Measurements from ENCODE around the gene PHB1. TPM values are rescaled to one million over a fixed set of nuclear protein-coding genes. Genes with fewer than 3 reads are reported as not detected.
A peak's percentile ranks its signal among the peaks of the same experiment; 100 is the strongest.

PHB1 gene
- polyA plus RNA-seq, 1 of the 3 experiments (the other 2 are of a cell fraction), result 379 TPM

DNA sequence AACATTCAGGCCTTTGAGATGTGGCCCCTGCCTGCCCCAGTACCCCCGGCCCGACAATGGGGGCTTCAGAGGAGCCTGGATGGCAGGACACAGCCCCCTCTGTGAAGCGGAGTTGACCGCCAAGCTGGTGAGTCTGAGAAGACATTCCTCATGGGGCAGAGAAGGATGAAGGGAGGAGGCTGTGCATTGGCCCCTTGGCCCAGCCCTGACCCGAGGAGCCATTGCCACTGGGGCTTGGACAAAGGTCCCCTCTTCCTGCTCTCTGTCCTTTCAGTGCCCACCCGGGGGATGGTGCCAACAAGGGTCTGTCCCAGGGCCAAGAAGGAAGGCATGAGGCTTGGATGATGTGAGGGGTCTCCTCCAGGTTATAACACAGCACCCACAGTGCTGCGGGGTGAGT is 30.9 kb upstream of the PHB1 start:
- no peaks in the 10 kb centered on the region for H3K9me3 ChIP-seq
- H3K4me2 ChIP-seq, result no peak overlapping the region
- peaks cover 4% of the 10 kb centered on the region; the same call in 1 of the 2 replicates for H3K27me3 ChIP-seq (ENCODE audit: insufficient read depth)
- H3K4me3 ChIP-seq (ENCODE audit: low read depth in 2 of 2, low read length in 1 of 2), result no peak overlapping the region
- no peaks in the 10 kb centered on the region for H3K9me2 ChIP-seq
- POLR2A ChIA-PET, result no interaction called here
- no peak overlapping the region for H3K27ac ChIP-seq (ENCODE audit: low read depth in 2 of 2, low read length in 1 of 2)
- 52% methylated on average over 7 of the region's 7 CpGs for WGBS (ENCODE audit: low lambda C conversion rate)
- CTCF ChIA-PET, result interaction anchor here (0.9 to 21.7 kb wide), 5 partner anchors 10 to 113 kb away, joined by 3 to 492 read pairs (median 23); partner anchors contain the start of gene NGFR
- peaks cover 5 to 8% of the 10 kb centered on the region in 2 experiments; a peak in 3 of 4 replicates for H3K4me1 ChIP-seq (ENCODE audit: control insufficient read depth in 1 of 2, insufficient read depth in 2 of 2, low read depth in 1 of 2, low read length in 1 of 2)
- no peak for TF ChIP-seq NRF1 (IDR thresholded peaks at IDR 0.05; ENCODE audit: low read depth, low read length)
- TF ChIP-seq RCOR1 (IDR thresholded peaks at IDR 0.05; ENCODE audit: low read length), result no peak
- TF ChIP-seq, protein P1, sequence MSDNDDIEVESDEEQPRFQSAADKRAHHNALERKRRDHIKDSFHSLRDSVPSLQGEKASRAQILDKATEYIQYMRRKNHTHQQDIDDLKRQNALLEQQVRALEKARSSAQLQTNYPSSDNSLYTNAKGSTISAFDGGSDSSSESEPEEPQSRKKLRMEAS (IDR thresholded peaks at IDR 0.05; ENCODE audit: low read depth), result no peak
- no peak for TF ChIP-seq TAF1 (IDR thresholded peaks at IDR 0.05; ENCODE audit: borderline replicate concordance, low read depth, low read length)
- TF ChIP-seq GABPA (IDR thresholded peaks at IDR 0.05; ENCODE audit: low read depth), result no peak
- no peak for TF ChIP-seq YY1 (IDR thresholded peaks at IDR 0.05; ENCODE audit: low read depth)
- TF ChIP-seq TEAD4 (IDR thresholded peaks at IDR 0.05; ENCODE audit: borderline replicate concordance, insufficient read depth), result no peak
- no peak for TF ChIP-seq TCF12 (IDR thresholded peaks at IDR 0.05)
- no peak for TF ChIP-seq FOSL2 (IDR thresholded peaks at IDR 0.05; ENCODE audit: borderline replicate concordance, low read depth)
- TF ChIP-seq EP300 (IDR thresholded peaks at IDR 0.05; ENCODE audit: borderline replicate concordance in 1 of 2, low read depth in 1 of 2, low read length in 1 of 2), result no peak
- no peak for TF ChIP-seq SMC3 (IDR thresholded peaks at IDR 0.05; ENCODE audit: low read depth, low read length)
- TF ChIP-seq, protein P2, sequence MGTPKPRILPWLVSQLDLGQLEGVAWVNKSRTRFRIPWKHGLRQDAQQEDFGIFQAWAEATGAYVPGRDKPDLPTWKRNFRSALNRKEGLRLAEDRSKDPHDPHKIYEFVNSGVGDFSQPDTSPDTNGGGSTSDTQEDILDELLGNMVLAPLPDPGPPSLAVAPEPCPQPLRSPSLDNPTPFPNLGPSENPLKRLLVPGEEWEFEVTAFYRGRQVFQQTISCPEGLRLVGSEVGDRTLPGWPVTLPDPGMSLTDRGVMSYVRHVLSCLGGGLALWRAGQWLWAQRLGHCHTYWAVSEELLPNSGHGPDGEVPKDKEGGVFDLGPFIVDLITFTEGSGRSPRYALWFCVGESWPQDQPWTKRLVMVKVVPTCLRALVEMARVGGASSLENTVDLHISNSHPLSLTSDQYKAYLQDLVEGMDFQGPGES (IDR thresholded peaks at IDR 0.05; ENCODE audit: low read depth, low read length), result no peak
- H3K79me2 ChIP-seq (ENCODE audit: insufficient read depth), result no peaks in the 10 kb centered on the region
- peaks cover 4% of the 10 kb centered on the region for H3F3A ChIP-seq (replicated peaks; ENCODE audit: insufficient read depth)
- no peaks in the 10 kb centered on the region for H3K36me3 ChIP-seq (replicated peaks in 1 of 2; ENCODE audit: control insufficient read depth in 1 of 2, insufficient read depth in 2 of 2, low read length in 1 of 2)
- no peaks in the 10 kb centered on the region for H4K20me1 ChIP-seq (ENCODE audit: insufficient read depth)
- no peak for DNase-seq
- no peak overlapping the region for H2AFZ ChIP-seq (ENCODE audit: low read depth)
- H3K9ac ChIP-seq, result no peak overlapping the region

DNA sequence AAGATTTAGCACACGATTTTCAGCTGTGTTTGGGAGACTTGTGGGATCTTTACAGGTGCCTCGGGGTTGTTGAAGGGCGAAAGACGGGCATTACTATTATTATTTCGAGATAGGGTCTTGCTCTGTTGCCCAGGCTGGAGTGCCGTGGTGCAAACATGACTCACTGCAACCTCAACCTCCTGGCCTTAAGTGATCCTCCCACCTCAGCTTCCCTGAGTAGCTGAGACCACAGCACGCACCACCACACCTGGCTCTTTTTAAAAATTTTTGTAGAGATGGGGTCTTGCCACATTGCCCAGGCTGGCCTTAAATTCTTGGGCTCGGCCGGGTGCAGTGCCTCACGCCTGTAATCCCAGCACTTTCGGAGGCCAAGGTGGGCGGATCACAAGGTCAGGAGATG is 29.7 kb upstream of the PHB1 start:
- peaks cover 4% of the 10 kb centered on the region; the same call in 1 of the 2 replicates for H3K27me3 ChIP-seq (ENCODE audit: insufficient read depth)
- CTCF ChIA-PET, result interaction anchor here (0.7 to 21.7 kb wide), 6 partner anchors 9 to 123 kb away, joined by 3 to 492 read pairs (median 8); partner anchors contain the start of gene NGFR

More for the DNA sequence above, 29.7 kb upstream of the PHB1 start:
- Histone ChIP-seq H2AFZ (ENCODE audit: low read depth) (no peak overlapping the region), H3K9me3 (no peaks in the 10 kb centered on the region), H3K4me2 (0 out of 2 replicates have a peak overlapping the region, but pooled peaks have one; percentile 49), H3K9me2 (no peaks in the 10 kb centered on the region), H3K79me2 (ENCODE audit: insufficient read depth) (no peaks in the 10 kb centered on the region), H4K20me1 (ENCODE audit: insufficient read depth) (no peaks in the 10 kb centered on the region), H3F3A (replicated peaks; ENCODE audit: insufficient read depth) (peaks cover 4% of the 10 kb centered on the region), H3K9ac (no peak overlapping the region), H3K36me3 (replicated peaks in 1 of 2; ENCODE audit: control insufficient read depth in 1 of 2, insufficient read depth in 2 of 2, low read length in 1 of 2) (no peaks in the 10 kb centered on the region), H3K4me3 (ENCODE audit: low read depth in 2 of 2, low read length in 1 of 2) (no peak overlapping the region), H3K4me1 (ENCODE audit: control insufficient read depth in 1 of 2, insufficient read depth in 2 of 2, low read depth in 1 of 2, low read length in 1 of 2) (peaks cover 14 to 17% of the 10 kb centered on the region in 2 experiments; a peak in 3 of 4 replicates), H3K27ac (ENCODE audit: low read depth in 2 of 2, low read length in 1 of 2) (no peak overlapping the region)
- TF ChIP-seq, protein P3, sequence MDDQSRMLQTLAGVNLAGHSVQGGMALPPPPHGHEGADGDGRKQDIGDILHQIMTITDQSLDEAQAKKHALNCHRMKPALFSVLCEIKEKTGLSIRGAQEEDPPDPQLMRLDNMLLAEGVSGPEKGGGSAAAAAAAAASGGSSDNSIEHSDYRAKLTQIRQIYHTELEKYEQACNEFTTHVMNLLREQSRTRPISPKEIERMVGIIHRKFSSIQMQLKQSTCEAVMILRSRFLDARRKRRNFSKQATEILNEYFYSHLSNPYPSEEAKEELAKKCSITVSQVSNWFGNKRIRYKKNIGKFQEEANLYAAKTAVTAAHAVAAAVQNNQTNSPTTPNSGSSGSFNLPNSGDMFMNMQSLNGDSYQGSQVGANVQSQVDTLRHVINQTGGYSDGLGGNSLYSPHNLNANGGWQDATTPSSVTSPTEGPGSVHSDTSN (IDR thresholded peaks at IDR 0.05), result no peak
- TF ChIP-seq FOXM1 (IDR thresholded peaks at IDR 0.05; ENCODE audit: low read depth) (no peak), TCF12 (IDR thresholded peaks at IDR 0.05) (no peak)
- POLR2A ChIA-PET, result no interaction called here
- DNase-seq, result no peak
- 74% methylated on average over 12 of the region's 12 CpGs for WGBS (ENCODE audit: low lambda C conversion rate)

Data from SK-N-SH (cell line).